ENCODE data around the gene ANKRD9. TPM values are rescaled to one million over a fixed set of nuclear protein-coding genes. Genes with fewer than 3 reads are reported as not detected.

The ANKRD9 gene
- total RNA-seq, 1 donor from 2014 or later, result 18.0 TPM

GRCh38 chr14:102486513-102487203, 22.9 kb downstream of the ANKRD9 start:
- Mint-ChIP-seq H3K36me3 (ENCODE audit: low read depth) (peaks cover 8% of the 10 kb centered on the region), H3K9me3 (ENCODE audit: low read depth) (no peaks in the 10 kb centered on the region), H3K27ac (ENCODE audit: unreplicated experiment) (peak overlapping the region; percentile 76), H3K4me3 (ENCODE audit: unreplicated experiment) (no peak overlapping the region), H3K4me1 (ENCODE audit: low read depth) (peaks cover 23% of the 10 kb centered on the region), H3K27me3 (ENCODE audit: low read depth) (no peaks in the 10 kb centered on the region)
- no peak for TF ChIP-seq CTCF (IDR thresholded peaks at IDR 0.05)
- peak; percentile 50 for DNase-seq (ENCODE audit: low spot score)

- H3K27me3 Mint-ChIP-seq (ENCODE audit: low read depth), result no peaks in the 10 kb centered on the region
- no peak overlapping the region for H3K27ac Mint-ChIP-seq (ENCODE audit: unreplicated experiment)
- peak; percentile 52 for DNase-seq (ENCODE audit: low spot score)
- no peak overlapping the region for H3K4me3 Mint-ChIP-seq (ENCODE audit: unreplicated experiment)
- H3K9me3 Mint-ChIP-seq (ENCODE audit: low read depth), result no peaks in the 10 kb centered on the region
- H3K4me1 Mint-ChIP-seq (ENCODE audit: low read depth), result peaks cover 23% of the 10 kb centered on the region
- TF ChIP-seq CTCF (IDR thresholded peaks at IDR 0.05), result no peak
- peaks cover 9% of the 10 kb centered on the region for H3K36me3 Mint-ChIP-seq (ENCODE audit: low read depth)
Observed at GRCh38 chr14:102485693-102486512, 23.7 kb downstream of the ANKRD9 start.

GRCh38 chr14:102484316-102484715, 25.3 kb downstream of the ANKRD9 start:
- Mint-ChIP-seq H3K36me3 (ENCODE audit: low read depth) (peaks cover 13% of the 10 kb centered on the region), H3K27me3 (ENCODE audit: low read depth) (no peaks in the 10 kb centered on the region), H3K4me1 (ENCODE audit: low read depth) (peaks cover 23% of the 10 kb centered on the region), H3K9me3 (ENCODE audit: low read depth) (no peaks in the 10 kb centered on the region), H3K27ac (ENCODE audit: unreplicated experiment) (no peak overlapping the region), H3K4me3 (ENCODE audit: unreplicated experiment) (no peak overlapping the region)
- peak; percentile 67 for DNase-seq (ENCODE audit: low spot score)
- TF ChIP-seq CTCF (IDR thresholded peaks at IDR 0.05), result no peak

GRCh38 chr14:102481791-102482238, 27.8 kb downstream of the ANKRD9 start:
- H3K9me3 Mint-ChIP-seq (ENCODE audit: low read depth), result no peaks in the 10 kb centered on the region
- TF ChIP-seq CTCF (IDR thresholded peaks at IDR 0.05), result no peak

GRCh38 chr14:102481371-102481770, 28.2 kb downstream of the ANKRD9 start:
- H3K4me3 Mint-ChIP-seq (ENCODE audit: unreplicated experiment), result no peak overlapping the region
- no peaks in the 10 kb centered on the region for H3K27me3 Mint-ChIP-seq (ENCODE audit: low read depth)
- peaks cover 12% of the 10 kb centered on the region for H3K4me1 Mint-ChIP-seq (ENCODE audit: low read depth)
- H3K27ac Mint-ChIP-seq (ENCODE audit: unreplicated experiment), result no peak overlapping the region
- no peaks in the 10 kb centered on the region for H3K9me3 Mint-ChIP-seq (ENCODE audit: low read depth)
- TF ChIP-seq CTCF (IDR thresholded peaks at IDR 0.05), result no peak
- peak; percentile 4 for DNase-seq (ENCODE audit: low spot score)
- H3K36me3 Mint-ChIP-seq (ENCODE audit: low read depth), result peaks cover 14% of the 10 kb centered on the region

More at GRCh38 chr14:102481791-102482238, 27.8 kb downstream of the ANKRD9 start:
- no peak overlapping the region for H3K27ac Mint-ChIP-seq (ENCODE audit: unreplicated experiment)
- H3K36me3 Mint-ChIP-seq (ENCODE audit: low read depth), result peaks cover 13% of the 10 kb centered on the region
- DNase-seq (ENCODE audit: low spot score), result peak; percentile 40
- H3K4me3 Mint-ChIP-seq (ENCODE audit: unreplicated experiment), result no peak overlapping the region
- H3K4me1 Mint-ChIP-seq (ENCODE audit: low read depth), result peaks cover 16% of the 10 kb centered on the region
- no peaks in the 10 kb centered on the region for H3K27me3 Mint-ChIP-seq (ENCODE audit: low read depth)
